GM13976 (cell line): ENCODE measurements around the gene MAPK8IP3.

Source experiments
- DNase-seq: peaks from one replicate; pipeline ENCODE4 v3.0.0; 2012; ENCODE audit warnings: low spot score
- CTCF ChIP-seq: IDR thresholded peaks from 2 replicates; pipeline ENCODE4 v1.5.1; 2012; ENCODE audit warnings: borderline replicate concordance, mild to moderate bottlenecking; ENCODE audit not compliant: insufficient read depth; ENCODE audit errors: extremely low read depth, missing control alignments, control extremely low read depth
- in situ Hi-C: fragments of 300-500 bp; cut with MboI; formaldehyde crosslinking; loops from one replicate; pipeline ENCODE4 v1.12.0; 2022; ENCODE audit warnings: low sequenced_read_pairs, mixed read lengths, inconsistent platforms; ENCODE audit not compliant: unreplicated experiment

The MAPK8IP3 gene

GRCh38 chr16:1708083-1708767 is 2.2 kb downstream of the MAPK8IP3 start:
- in situ Hi-C loops, result no loop called here
- TF ChIP-seq CTCF, result no peak
- DNase-seq, result no peak

GRCh38 chr16:1708768-1709180 is 2.8 kb downstream of the MAPK8IP3 start:
- in situ Hi-C loops, result no loop called here
- DNase-seq, result no peak
- no peak for TF ChIP-seq CTCF

GRCh38 chr16:1709356-1709755 is 3.4 kb downstream of the MAPK8IP3 start:
- in situ Hi-C loops, result no loop called here
- no peak for DNase-seq
- no peak for TF ChIP-seq CTCF

GRCh38 chr16:1710811-1711507 is 5.0 kb downstream of the MAPK8IP3 start:
- in situ Hi-C loops, result no loop called here
- no peak for TF ChIP-seq CTCF

GRCh38 chr16:1712791-1713261 is 6.8 kb downstream of the MAPK8IP3 start:
- in situ Hi-C loops, result no loop called here
- no peak for TF ChIP-seq CTCF
- DNase-seq, result no peak

More at GRCh38 chr16:1710811-1711507, 5.0 kb downstream of the MAPK8IP3 start:
- DNase-seq, result no peak

- no peak for DNase-seq
- in situ Hi-C loops, result no loop called here
- no peak for TF ChIP-seq CTCF
Observed at GRCh38 chr16:1713331-1713730, 7.3 kb downstream of the MAPK8IP3 start.
